GM12873 (cell line): ENCODE data around the gene IL1RAPL2.

Experiments used
- CTCF ChIP-seq: IDR thresholded peaks from 2 replicates; pipeline ENCODE4 v1.5.1; 2012; ENCODE audit warnings: low read depth, mild to moderate bottlenecking, moderate library complexity, low read length, control low read depth; ENCODE audit not compliant: insufficient read depth; ENCODE audit errors: missing control alignments

IL1RAPL2 gene

GRCh38 chrX:105302246-105302645, 736.2 kb downstream of the IL1RAPL2 start:
- TF ChIP-seq CTCF = no peak

GRCh38 chrX:105307762-105308161, 741.8 kb downstream of the IL1RAPL2 start:
- TF ChIP-seq CTCF = no peak

- TF ChIP-seq CTCF = no peak
Measured at GRCh38 chrX:105313596-105313995, 747.6 kb downstream of the IL1RAPL2 start.

GRCh38 chrX:105314458-105314857, 748.5 kb downstream of the IL1RAPL2 start:
- no peak for TF ChIP-seq CTCF

GRCh38 chrX:105315248-105315647, 749.2 kb downstream of the IL1RAPL2 start:
- no peak for TF ChIP-seq CTCF

- no peak for TF ChIP-seq CTCF
Measured at GRCh38 chrX:105317117-105317516, 751.1 kb downstream of the IL1RAPL2 start.

GRCh38 chrX:105323928-105324327, 757.9 kb downstream of the IL1RAPL2 start:
- TF ChIP-seq CTCF = no peak
